GM19099 (cell line): ENCODE measurements around the gene ATP6AP1.

Source experiments
- POLR2A ChIP-seq: IDR thresholded peaks from 3 replicates; pipeline ENCODE4 v1.6.1; 2011; ENCODE audit warnings: low read depth; ENCODE audit not compliant: insufficient read length; ENCODE audit errors: extremely low read depth

The ATP6AP1 gene

DNA sequence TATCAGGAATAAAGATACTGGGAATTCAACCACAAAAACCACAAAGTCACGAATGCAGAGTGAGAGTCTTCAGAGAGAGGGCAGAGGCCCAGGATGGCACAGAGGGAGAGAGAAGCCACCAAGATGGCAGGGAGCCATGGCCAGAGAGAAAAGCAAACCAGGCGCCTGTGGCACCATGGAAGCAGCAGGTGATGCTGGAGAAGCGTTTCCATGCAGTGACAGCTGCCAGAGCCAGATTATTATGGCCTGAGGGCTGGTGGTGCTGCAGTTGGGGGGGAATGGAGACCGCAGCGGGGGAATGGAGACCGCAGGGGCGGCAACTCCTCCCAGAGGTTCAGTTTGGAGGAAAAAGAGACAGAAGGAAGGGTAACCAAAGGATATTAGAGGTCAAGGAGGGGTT, 11.3 kb upstream of the ATP6AP1 start:
- TF ChIP-seq POLR2A, result no peak

DNA sequence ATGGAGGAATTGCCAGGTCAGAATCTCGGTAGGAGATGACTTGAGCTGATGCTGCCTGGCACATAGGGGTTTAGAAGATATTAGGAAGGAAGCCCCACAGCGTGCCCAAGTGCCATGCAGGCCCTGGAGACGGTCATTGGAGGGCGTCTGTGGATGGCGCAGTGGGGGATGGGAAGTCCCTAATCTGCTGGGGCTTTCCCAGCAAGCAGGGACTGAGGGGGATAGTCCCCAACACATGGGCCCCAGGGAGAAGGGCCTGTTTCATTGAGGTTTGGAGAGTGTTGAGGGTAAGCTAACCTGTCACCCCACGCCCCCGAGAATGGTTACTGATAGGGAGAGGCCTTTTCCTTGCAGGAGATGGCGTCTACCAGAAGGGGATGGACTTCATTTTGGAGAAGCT, 9.3 kb upstream of the ATP6AP1 start:
- no peak for TF ChIP-seq POLR2A

DNA sequence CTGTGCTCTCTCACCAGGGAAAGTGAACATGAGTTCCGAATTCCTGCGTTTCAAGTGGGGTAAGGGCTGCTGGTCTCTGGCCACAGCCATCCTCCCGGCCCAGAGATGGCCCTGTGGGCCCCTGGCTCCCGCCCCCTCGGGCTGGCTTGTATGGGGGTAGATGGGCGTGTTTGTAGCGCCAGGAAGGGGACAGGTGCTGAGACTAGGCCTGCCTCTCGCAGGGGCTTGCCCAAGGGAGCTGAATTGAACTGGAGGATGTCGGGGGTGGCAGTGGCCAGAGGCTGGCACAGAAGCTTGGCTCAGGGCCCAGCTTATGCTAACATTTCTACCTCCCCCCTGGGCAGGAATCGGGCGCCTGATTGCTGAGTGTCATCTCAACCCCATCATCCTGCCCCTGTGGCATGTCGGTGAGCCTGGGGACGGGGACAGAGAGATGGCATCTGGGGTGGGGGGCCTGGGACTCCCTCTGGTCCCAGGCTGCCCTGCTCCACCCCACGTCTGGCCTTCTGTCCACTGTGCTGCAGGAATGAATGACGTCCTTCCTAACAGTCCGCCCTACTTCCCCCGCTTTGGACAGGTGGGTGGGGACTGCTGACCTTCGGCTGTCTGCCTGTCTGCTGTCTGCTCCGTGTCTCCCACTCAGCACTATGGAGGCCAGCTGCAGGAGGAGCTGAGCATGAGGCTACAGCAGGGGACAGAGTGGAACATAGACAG, 8.6 kb upstream of the ATP6AP1 start:
- TF ChIP-seq POLR2A, result no peak

DNA sequence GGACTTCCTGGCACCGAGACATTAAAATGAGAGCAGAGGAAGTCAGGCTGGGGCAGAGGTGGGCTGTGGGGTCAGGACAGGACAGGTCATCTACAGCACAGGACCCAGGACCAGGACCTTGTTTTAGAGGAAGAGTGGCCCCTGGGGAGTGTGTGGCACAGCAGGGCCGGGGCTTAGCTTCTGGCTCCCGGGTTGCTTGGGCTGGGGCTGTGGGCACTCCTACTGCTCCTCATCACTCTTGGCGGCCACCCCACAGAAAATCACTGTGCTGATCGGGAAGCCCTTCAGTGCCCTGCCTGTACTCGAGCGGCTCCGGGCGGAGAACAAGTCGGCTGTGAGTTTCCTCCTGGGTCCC, 8.1 kb upstream of the ATP6AP1 start:
- TF ChIP-seq POLR2A, result no peak

DNA sequence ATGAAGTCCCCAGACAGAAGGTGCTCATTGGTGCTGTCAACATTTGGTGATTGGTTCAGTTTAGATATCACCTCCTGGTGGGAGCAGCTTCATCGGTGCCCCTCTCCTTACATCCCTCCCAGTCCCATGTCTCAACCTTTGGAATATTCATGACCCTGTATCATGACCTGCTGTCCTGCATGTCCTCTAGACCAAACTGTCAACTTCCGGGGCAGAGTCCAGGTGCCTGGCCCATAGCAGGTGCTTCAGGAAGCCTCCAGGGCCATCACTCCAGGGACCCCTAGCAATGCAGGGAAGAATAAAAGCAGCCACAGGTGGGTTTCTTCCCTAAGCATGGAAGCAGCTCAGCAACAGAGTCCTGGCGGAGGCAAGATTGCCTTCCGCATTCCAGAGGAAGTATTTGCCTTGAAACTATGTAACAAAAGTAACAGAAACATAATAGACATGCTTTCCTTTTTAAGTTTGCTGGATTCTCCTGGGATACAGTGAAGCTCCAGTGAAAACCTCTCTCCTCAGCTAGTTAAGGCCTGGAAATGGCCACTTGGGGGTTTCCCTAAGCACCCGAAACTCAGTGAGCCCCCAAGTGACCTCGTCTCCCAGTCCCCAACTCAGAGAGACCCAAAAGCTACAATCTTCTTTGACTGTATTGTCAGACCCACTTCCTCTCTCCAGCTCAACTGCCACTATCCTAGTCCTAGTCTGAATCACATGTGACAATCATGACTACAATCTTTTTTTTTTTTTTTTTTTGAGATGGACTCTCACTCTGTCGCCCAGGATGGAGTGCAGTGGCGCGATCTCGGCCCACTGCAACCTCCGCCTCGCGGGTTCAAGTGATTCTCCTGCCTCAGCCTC, 1.3 kb upstream of the ATP6AP1 start:
- TF ChIP-seq POLR2A, result no peak

DNA sequence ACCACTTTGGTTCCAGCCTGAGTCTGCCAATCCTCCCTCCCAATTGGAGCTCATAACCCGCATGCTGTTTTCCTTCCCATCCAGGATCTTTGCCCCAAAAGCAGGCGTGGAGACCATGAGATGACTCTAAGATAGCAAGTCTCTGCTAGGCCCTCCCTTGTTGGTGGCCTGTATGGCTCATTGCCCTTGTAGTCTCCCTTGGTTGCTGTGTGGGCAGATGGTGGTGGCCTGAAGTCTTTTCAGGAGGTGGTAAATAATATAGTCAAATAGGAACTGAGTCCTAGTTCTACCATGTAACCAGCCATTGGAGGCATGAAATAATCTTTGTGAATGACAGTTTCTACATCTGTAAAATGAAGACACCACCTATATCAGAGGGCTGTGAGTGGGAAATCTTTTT, 1.2 kb downstream of the ATP6AP1 start:
- no peak for TF ChIP-seq POLR2A

DNA sequence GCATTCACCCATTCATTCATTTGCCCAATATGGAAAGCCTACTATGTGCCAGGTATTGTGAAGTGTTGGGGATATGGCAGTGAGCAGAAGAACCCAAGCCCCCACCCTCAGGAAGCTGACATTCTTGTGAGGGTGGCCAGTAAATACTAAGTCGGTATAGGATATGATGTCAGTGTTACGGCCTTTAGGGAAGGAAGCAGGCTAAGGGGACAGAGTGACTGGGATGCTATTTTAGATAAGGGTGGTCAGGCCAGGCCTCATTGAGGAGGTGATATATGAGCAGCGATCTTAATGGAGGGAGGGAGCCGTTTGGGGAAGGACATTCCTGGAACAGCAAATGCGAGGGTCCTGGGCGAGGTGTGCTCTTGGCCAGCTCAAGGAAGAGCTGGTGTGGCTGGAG, 2.0 kb downstream of the ATP6AP1 start:
- TF ChIP-seq POLR2A, result no peak

DNA sequence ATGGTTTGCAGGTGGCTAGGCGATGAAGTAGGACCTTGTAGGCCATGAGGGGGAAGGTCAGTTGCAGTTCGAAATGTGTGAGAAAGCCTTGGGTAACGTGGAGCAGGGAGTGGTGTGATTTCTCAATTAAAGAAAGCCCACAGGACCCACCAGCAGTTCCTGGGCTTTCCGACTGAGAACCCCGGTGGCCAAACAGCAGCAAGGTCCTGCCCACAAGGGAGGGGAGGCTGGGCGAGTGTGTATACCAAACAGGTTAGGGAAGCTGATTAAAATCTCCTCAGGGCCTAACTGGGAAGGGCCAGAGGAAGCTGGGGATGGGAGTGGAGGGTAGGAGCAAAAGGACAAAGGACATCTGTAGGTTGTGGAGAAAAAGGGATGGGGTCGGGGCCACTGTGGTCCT, 2.4 kb downstream of the ATP6AP1 start:
- no peak for TF ChIP-seq POLR2A

DNA sequence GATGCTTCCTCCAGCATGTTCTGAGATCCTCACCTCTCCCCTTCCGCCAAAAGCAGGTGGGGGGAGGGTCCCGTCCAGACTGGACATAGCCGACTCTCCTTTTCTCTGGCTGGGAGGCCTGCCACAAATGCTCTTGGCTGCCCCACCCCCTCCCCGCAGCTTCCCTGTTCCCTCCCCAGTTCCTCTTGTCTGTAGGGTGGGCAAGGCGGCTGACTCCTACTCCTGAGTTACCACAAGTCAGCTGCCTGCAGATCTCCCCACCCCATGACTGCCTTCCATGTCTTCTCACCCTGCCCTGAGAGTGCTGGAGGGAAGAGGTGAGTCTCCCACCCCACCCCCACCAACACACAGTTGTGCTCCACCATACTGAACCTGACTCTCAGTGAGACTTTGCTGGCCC, 2.9 kb downstream of the ATP6AP1 start:
- TF ChIP-seq POLR2A, result no peak

DNA sequence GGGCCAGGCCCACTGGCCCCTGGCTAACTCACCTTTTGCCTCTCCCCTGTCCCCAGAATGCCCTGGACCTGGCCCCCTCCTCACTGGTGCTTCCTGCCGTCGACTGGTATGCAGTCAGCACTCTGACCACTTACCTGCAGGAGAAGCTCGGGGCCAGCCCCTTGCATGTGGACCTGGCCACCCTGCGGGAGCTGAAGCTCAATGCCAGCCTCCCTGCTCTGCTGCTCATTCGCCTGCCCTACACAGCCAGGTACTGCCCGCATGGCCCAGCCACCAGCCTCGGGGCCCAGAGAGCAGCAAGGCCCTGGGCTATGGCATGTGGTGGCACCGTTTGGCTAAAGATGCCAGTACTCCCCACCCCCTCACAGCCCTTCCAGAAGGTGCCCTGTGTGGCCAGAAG, 3.7 kb downstream of the ATP6AP1 start:
- no peak for TF ChIP-seq POLR2A

DNA sequence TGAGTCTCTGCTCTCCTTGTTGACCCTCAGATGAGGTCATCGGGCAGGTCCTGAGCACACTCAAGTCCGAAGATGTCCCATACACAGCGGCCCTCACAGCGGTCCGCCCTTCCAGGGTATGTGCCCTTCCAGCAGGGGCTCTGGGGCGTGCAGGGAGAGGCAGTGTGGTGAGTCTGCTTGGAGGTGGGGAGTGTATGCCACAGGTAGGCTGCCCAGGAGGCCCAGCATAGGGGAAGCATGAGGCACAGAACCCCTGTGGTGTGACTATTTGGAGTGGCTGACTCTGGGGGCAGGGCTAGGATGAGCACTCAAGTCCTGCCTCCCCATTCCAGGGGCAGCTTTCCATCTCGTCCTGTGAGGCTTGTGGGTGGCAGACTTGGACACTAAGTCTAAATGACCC, 5.1 kb downstream of the ATP6AP1 start:
- TF ChIP-seq POLR2A, result no peak

DNA sequence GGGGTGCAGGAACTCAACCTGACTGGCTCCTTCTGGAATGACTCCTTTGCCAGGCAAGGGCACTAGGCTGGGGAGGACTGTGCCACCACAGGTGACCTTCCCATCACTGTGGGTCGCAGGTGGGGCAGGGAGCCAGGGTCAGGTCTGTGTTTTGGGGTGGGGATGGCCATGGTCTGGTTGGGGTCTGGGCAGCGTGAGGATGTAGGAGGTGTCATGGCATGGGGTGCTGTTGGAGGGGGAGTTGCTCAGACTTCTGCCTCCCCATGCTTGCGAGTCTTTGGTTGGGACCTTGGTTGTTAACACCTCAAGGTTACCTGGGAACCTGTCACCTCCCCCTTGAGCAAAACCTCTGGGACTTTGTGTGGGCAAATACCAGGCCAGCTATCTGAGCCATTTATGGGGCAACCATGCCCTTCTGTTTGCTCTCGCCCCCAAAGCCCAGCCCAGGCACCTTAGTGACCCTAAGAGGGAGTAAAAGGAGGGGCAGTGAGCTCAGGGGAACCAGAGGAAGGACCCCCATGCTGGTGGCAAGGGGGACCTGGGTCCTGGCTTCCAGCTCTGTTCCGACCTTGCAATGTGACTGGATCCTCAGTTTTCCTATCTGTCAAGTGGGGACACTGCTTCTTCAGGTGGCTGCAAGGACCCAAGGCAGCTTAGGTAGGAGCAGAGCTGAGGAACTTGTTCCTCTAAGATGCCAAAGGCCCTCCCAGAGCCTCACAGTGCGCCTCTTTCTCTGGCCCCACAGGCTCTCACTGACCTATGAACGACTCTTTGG, 6.1 kb downstream of the ATP6AP1 start:
- TF ChIP-seq POLR2A, result no peak

DNA sequence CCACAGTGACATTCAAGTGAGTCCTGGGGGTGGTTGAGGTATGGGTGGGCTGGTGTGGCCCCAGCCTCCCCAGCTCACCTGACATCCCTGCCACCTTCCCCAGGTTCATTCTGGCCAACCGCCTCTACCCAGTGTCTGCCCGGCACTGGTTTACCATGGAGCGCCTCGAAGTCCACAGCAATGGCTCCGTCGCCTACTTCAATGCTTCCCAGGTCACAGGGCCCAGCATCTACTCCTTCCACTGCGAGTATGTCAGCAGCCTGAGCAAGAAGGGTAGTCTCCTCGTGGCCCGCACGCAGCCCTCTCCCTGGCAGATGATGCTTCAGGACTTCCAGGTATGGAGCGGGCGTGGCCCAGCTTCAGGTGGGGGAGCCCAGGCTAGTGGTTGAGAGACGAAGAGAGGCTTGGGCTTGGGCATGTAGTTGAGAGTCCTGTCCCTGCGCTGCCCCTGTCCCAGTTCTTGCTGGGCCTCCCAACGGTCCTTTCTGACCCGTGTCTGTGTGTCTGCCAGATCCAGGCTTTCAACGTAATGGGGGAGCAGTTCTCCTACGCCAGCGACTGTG, 6.8 kb downstream of the ATP6AP1 start:
- TF ChIP-seq POLR2A, result no peak

DNA sequence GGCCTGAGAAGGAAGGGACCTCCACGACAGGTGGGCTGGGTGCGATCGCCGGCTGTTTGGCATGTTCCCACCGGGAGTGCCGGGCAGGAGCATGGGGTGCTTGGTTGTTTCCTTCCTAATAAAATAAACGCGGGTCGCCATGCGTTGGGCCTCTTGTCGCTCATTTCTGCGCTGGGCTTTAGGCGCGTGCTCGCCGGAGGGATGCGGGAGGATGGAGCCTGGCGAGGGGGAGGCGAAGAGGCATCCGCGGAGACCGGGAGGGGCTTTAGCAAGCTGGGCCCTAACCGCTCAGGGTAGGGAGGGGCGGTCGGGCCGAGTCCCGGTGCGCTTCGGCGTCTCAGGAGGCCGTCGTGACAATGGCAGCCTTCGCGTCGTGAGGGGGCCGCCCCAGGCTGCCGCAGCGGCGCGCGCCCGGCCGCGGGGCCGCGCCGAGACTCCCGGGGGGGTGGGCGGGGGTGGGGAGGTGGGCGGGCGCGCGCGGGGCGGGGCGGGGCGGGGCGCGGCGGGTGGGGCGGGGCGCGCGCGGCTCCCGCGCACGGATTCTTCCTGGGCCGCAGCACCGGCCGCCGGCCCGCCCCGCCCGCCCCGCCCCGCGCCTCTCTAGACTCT, 8.0 kb downstream of the ATP6AP1 start:
- TF ChIP-seq POLR2A, result no peak
